GM12875 (cell line): ENCODE measurements around the gene NKTR.
"Not testable (repeated sequence)": the region's sequence is repeated elsewhere in the genome, so short reads cannot be mapped to it uniquely, and the experiment has no call there.

ENCODE experiments used
- H3K4me3 ChIP-seq: one replicate; pipeline ENCODE4 v1.5.1; 2011; ENCODE audit warnings: low read depth, low read length, control low read depth
- CTCF ChIP-seq: IDR thresholded peaks from 2 replicates; pipeline ENCODE4 v1.5.1; 2011; ENCODE audit warnings: low read depth, mild to moderate bottlenecking, control low read depth, inconsistent platforms, low read length, moderate library complexity, borderline replicate concordance; ENCODE audit not compliant: insufficient read depth

Gene NKTR

GRCh38 chr3:42600111-42600957, at the start of gene NKTR:
TSS of gene NKTR (plus strand) at chr3:42600686. CDS start at chr3:42601007, 321 bp downstream.
- TF ChIP-seq CTCF = no peak
- H3K4me3 ChIP-seq = peak within 1 kb of the TSS; percentile 96

GRCh38 chr3:42552830-42553229, 47.7 kb upstream of the NKTR start:
- H3K4me3 ChIP-seq = no peak overlapping the region
- TF ChIP-seq CTCF = no peak

- no peak for TF ChIP-seq CTCF
- H3K4me3 ChIP-seq = no peak overlapping the region
Observed at GRCh38 chr3:42556089-42556632, 44.3 kb upstream of the NKTR start.

GRCh38 chr3:42556817-42557216, 43.7 kb upstream of the NKTR start:
- not testable (repeated sequence) for H3K4me3 ChIP-seq

- TF ChIP-seq CTCF = no peak
- H3K4me3 ChIP-seq = no peak overlapping the region
Observed at GRCh38 chr3:42557854-42558253, 42.6 kb upstream of the NKTR start.

- TF ChIP-seq CTCF = no peak
- no peak overlapping the region for H3K4me3 ChIP-seq
Observed at GRCh38 chr3:42562047-42562907, 38.2 kb upstream of the NKTR start.

- TF ChIP-seq CTCF = no peak
- no peak overlapping the region for H3K4me3 ChIP-seq
Observed at GRCh38 chr3:42569593-42570142, 30.8 kb upstream of the NKTR start.
